Colonic mucosa (tissue), 4 donors: ENCODE measurements around the gene MAP2K1. TPM values are rescaled to one million over a fixed set of nuclear protein-coding genes. Genes with fewer than 3 reads are reported as not detected.

Experiments used
- DNase-seq: peaks from one replicate; pipeline ENCODE4 v3.0.0-alpha.2; 2020
- H3K27ac ChIP-seq: fragments of 200-600 bp; one replicate; pipeline ENCODE4 v1.8.0; 2021
- H3K27me3 ChIP-seq: fragments of 200-600 bp; one replicate; pipeline ENCODE4 v1.8.0; 2021
- H3K36me3 ChIP-seq: fragments of 200-600 bp; one replicate; pipeline ENCODE4 v1.8.0; 2021
- H3K4me1 ChIP-seq: fragments of 200-600 bp; one replicate; pipeline ENCODE4 v1.8.0; 2021; ENCODE audit warnings: mild to moderate bottlenecking
- H3K4me3 ChIP-seq: fragments of 200-600 bp; one replicate; pipeline ENCODE4 v1.8.0; 2021
- H3K9ac ChIP-seq, 2 donors: one replicate each; pipeline ENCODE4 v1.7.0; 2013; ENCODE audit warnings: control low read depth in 2 of 2, low read depth in 2 of 2, low read length in 2 of 2
- H3K9me3 ChIP-seq: fragments of 200-600 bp; one replicate; pipeline ENCODE4 v1.8.0; 2021
- CTCF ChIP-seq: fragments of 200-600 bp; IDR thresholded peaks from one replicate; pipeline ENCODE4 v1.8.0; 2022; ENCODE audit warnings: antibody characterized with exemption, mild to moderate bottlenecking
- intact Hi-C: fragments of 100-400 bp; cut with DNase I; formaldehyde crosslinking; loops from one replicate; pipeline ENCODE4 v1.14.1; 2022
- microRNA-seq: library from miRNA; unstranded; fragments of <30 nt; microRNA quantifications from one replicate; pipeline ENCODE4, GENCODE V29; 2019
- total RNA-seq, 2 donors: library from RNA; stranded (reverse); fragmentation: NEBNext Ultra II Directional in 1 of 2; extraction: Animal tissue kit (Norgen Biotek cat#: 25700) in 1 of 2; gene quantifications; one replicate each; pipeline ENCODE4 v1.2.1, GENCODE V29; 2021
- donor health status: healthy.
- donor health status: DM: no; HTN: no; CAD: no.
- donor health status: DM: no; HTN: no; CAD: no.

The MAP2K1 gene
- total RNA-seq, 2 donors from 2014 or later = 50.0 to 53.2 TPM

DNA sequence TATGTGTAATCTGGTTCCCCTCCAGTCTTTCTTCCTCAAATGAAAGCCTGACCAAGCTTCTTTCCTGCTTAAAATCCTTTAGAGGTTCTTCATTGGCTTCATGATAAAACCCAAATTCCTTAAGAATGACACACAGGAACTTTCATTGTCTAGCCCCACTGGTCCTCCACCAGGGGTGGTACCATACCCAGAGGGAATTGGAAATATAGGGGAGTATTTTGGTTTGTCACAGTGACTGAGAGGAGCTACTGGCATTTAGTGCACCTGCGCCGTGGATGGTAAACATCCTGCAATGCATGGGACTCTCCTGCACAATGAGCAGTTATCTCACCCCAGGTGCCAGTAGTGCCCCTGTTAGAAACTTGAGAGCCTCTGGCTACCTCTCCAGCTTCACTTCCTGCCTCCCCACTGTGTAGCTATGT lies 129.2 kb downstream of the MAP2K1 start:
- no peaks in the 10 kb centered on the region for H3K36me3 ChIP-seq
- DNase-seq = no peak
- H3K4me3 ChIP-seq = no peak overlapping the region
- no peak overlapping the region for H3K9ac ChIP-seq
- no peaks in the 10 kb centered on the region for H3K9me3 ChIP-seq
- no peaks in the 10 kb centered on the region for H3K27me3 ChIP-seq
- TF ChIP-seq CTCF = no peak
- intact Hi-C loops = no loop called here
- no peaks in the 10 kb centered on the region for H3K4me1 ChIP-seq
- no peak overlapping the region for H3K27ac ChIP-seq

DNA sequence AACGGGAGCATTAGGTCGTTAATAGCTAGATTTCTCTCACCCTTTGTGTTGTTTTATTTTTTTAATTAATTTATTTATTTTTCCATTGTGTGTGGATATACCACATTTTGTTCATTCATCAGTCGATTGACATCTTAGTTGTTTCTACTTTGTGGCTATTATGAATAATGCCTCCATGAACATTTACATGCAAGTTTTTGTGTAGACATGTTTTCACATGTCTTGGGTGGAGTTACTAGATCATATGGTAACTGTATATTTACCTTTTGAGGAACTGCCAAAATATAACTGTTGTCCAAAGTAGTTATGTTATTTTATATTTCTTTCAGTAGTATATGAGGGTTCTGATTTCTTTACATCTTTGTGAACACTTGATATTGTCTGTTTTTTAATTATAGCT lies 137.2 kb downstream of the MAP2K1 start:
- Histone ChIP-seq H3K4me1 (no peaks in the 10 kb centered on the region), H3K27me3 (no peaks in the 10 kb centered on the region), H3K9ac (no peak overlapping the region), H3K9me3 (no peaks in the 10 kb centered on the region), H3K27ac (no peak overlapping the region), H3K36me3 (no peaks in the 10 kb centered on the region), H3K4me3 (no peak overlapping the region)
- intact Hi-C loops = no loop called here
- DNase-seq = no peak
- TF ChIP-seq CTCF = no peak

DNA sequence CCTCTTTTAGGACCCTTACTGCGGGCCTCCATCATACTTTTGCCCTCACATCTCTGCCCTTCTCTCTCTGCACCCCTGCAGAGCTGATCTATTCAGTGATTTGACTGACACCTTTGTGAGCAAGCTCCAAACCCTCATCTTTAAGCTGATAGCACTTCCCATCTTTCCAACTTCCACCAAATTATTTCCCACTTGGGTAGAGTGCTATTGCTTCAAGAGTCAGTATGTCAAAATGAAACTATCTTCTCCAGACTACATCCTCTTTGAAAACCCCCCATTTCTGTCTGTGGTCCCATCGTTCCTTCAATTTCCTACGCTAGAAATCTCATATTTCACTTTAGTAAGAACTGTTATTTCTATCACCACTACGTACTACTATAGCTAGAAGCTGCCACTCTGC lies 138.1 kb downstream of the MAP2K1 start:
- no peak for DNase-seq
- Histone ChIP-seq H3K36me3 (no peaks in the 10 kb centered on the region), H3K9ac (no peak overlapping the region), H3K9me3 (no peaks in the 10 kb centered on the region), H3K4me1 (no peaks in the 10 kb centered on the region), H3K27me3 (no peaks in the 10 kb centered on the region), H3K4me3 (no peak overlapping the region), H3K27ac (no peak overlapping the region)
- intact Hi-C loops = no loop called here
- no peak for TF ChIP-seq CTCF

- no peak overlapping the region for H3K27ac ChIP-seq
- H3K9me3 ChIP-seq = no peaks in the 10 kb centered on the region
- no peaks in the 10 kb centered on the region for H3K36me3 ChIP-seq
- H3K4me1 ChIP-seq = no peaks in the 10 kb centered on the region
- DNase-seq = no peak
- H3K27me3 ChIP-seq = no peaks in the 10 kb centered on the region
- H3K9ac ChIP-seq = no peak overlapping the region
- intact Hi-C loops = no loop called here
- no peak overlapping the region for H3K4me3 ChIP-seq
- TF ChIP-seq CTCF = no peak
Observed at GRCh38 chr15:66535056-66535455, 148.3 kb downstream of the MAP2K1 start.

Small RNAs within 50 kb of the gene (microRNA-seq; reads per million reads assigned to microRNA genes)
- 1.7 reads per million for gene MIR4512

Other genes with a start within 250 kb of the MAP2K1 start
- not detected for gene MEGF11, start 133.2 kb upstream of the MAP2K1 start, total RNA-seq
- gene DIS3L, start 93.3 kb upstream of the MAP2K1 start, total RNA-seq = 10 to 100 TPM; 17.2 to 19.9 TPM
- gene TIPIN, start 30.2 kb upstream of the MAP2K1 start, total RNA-seq = 10 to 100 TPM in 1 of 2 donors, 1 to 10 TPM in 1; 2.9 to 10.6 TPM
- 10 to 100 TPM; 17.2 to 21.3 TPM for gene SNAPC5, start 110.8 kb downstream of the MAP2K1 start, total RNA-seq
- gene RPL4, start 117.9 kb downstream of the MAP2K1 start, total RNA-seq = 1,000 to 10,000 TPM; 1,582 to 1,802 TPM
- 10 to 100 TPM in 1 of 2 donors, 1 to 10 TPM in 1; 8.4 to 20.1 TPM for gene ZWILCH, start 118.4 kb downstream of the MAP2K1 start, total RNA-seq
- gene LCTL, start 179.1 kb downstream of the MAP2K1 start, total RNA-seq = not detected